Stimulated activated CD8-positive, alpha-beta memory T cell treated with anti-CD3 and anti-CD28 coated beads, Interleukin-7, amount 100 ng/mL, for 4 hours (primary cell): Measurements from ENCODE around the gene FLNA.
"Not testable (repeated sequence)": the region's sequence is repeated elsewhere in the genome, so short reads cannot be mapped to it uniquely, and the experiment has no call there.

Experiments used
- DNase-seq, 2 donors: peaks; one replicate each; pipeline ENCODE4 v3.0.0-alpha.2; 2020; ENCODE audit warnings: low read depth in 2 of 2

Gene FLNA, protein sequence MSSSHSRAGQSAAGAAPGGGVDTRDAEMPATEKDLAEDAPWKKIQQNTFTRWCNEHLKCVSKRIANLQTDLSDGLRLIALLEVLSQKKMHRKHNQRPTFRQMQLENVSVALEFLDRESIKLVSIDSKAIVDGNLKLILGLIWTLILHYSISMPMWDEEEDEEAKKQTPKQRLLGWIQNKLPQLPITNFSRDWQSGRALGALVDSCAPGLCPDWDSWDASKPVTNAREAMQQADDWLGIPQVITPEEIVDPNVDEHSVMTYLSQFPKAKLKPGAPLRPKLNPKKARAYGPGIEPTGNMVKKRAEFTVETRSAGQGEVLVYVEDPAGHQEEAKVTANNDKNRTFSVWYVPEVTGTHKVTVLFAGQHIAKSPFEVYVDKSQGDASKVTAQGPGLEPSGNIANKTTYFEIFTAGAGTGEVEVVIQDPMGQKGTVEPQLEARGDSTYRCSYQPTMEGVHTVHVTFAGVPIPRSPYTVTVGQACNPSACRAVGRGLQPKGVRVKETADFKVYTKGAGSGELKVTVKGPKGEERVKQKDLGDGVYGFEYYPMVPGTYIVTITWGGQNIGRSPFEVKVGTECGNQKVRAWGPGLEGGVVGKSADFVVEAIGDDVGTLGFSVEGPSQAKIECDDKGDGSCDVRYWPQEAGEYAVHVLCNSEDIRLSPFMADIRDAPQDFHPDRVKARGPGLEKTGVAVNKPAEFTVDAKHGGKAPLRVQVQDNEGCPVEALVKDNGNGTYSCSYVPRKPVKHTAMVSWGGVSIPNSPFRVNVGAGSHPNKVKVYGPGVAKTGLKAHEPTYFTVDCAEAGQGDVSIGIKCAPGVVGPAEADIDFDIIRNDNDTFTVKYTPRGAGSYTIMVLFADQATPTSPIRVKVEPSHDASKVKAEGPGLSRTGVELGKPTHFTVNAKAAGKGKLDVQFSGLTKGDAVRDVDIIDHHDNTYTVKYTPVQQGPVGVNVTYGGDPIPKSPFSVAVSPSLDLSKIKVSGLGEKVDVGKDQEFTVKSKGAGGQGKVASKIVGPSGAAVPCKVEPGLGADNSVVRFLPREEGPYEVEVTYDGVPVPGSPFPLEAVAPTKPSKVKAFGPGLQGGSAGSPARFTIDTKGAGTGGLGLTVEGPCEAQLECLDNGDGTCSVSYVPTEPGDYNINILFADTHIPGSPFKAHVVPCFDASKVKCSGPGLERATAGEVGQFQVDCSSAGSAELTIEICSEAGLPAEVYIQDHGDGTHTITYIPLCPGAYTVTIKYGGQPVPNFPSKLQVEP (N-terminal part only)

GRCh38 chrX:154374313-154375155 lies at the start of gene FLNA:
Gene FLNA, minus strand, starts transcription at chrX:154374634. Its CDS starts 3,389 bp downstream, at chrX:154371245.
- DNase-seq, result peak in 1 of 2 donors; percentile 52

GRCh38 chrX:154420402-154420756 lies 45.9 kb upstream of the FLNA start:
- DNase-seq, result no peak

DNA sequence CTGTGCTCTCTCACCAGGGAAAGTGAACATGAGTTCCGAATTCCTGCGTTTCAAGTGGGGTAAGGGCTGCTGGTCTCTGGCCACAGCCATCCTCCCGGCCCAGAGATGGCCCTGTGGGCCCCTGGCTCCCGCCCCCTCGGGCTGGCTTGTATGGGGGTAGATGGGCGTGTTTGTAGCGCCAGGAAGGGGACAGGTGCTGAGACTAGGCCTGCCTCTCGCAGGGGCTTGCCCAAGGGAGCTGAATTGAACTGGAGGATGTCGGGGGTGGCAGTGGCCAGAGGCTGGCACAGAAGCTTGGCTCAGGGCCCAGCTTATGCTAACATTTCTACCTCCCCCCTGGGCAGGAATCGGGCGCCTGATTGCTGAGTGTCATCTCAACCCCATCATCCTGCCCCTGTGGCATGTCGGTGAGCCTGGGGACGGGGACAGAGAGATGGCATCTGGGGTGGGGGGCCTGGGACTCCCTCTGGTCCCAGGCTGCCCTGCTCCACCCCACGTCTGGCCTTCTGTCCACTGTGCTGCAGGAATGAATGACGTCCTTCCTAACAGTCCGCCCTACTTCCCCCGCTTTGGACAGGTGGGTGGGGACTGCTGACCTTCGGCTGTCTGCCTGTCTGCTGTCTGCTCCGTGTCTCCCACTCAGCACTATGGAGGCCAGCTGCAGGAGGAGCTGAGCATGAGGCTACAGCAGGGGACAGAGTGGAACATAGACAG lies 45.4 kb upstream of the FLNA start:
- DNase-seq, result no peak

DNA sequence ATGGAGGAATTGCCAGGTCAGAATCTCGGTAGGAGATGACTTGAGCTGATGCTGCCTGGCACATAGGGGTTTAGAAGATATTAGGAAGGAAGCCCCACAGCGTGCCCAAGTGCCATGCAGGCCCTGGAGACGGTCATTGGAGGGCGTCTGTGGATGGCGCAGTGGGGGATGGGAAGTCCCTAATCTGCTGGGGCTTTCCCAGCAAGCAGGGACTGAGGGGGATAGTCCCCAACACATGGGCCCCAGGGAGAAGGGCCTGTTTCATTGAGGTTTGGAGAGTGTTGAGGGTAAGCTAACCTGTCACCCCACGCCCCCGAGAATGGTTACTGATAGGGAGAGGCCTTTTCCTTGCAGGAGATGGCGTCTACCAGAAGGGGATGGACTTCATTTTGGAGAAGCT lies 44.8 kb upstream of the FLNA start:
- no peak for DNase-seq

GRCh38 chrX:154417157-154417556 lies 42.7 kb upstream of the FLNA start:
- no peak for DNase-seq

DNA sequence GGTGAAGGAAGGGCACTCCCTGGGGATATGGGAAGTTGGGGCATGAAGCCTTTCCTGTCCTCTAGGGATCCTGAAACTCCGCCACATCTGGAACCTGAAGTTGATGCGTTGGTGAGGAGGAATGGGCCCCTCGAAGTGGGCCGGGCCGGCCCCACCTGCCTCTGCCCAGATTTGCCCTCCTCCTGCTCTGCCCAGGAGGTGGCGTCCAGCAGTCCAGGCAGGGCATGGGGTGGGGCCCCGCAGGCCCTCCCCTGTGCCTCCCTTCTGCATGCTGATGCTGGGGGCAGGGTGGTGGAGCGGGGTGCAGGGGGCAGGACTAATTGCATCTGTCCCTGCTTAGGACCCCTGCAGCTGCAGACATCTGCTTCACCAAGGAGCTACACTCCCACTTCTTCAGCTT lies 38.7 kb upstream of the FLNA start:
- DNase-seq, result no peak

DNA sequence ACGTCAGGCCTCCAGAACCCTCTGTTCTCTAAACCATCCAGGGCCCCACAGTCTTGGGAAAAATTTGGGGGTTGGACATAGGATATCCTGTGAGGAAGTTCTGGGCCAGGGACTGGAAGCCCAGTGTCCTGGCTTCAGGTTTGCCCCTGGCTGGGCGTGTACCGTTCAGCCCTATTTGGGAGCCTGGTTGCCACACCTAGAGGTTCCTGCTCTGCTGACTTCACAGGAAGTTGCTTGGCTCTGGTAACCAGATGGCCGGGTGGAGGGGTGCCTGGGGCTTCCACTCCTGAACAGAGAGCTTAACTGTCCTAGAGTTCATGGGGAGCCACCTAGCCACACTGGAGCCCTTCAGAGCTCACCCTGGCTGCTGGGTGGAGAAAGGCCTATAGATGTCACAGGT lies 38.0 kb upstream of the FLNA start:
- no peak for DNase-seq

- DNase-seq, result peak in 1 of 2 donors; percentile 44
These were observed 37.5 kb upstream of the FLNA start for GRCh38 chrX:154411981-154412340.

DNA sequence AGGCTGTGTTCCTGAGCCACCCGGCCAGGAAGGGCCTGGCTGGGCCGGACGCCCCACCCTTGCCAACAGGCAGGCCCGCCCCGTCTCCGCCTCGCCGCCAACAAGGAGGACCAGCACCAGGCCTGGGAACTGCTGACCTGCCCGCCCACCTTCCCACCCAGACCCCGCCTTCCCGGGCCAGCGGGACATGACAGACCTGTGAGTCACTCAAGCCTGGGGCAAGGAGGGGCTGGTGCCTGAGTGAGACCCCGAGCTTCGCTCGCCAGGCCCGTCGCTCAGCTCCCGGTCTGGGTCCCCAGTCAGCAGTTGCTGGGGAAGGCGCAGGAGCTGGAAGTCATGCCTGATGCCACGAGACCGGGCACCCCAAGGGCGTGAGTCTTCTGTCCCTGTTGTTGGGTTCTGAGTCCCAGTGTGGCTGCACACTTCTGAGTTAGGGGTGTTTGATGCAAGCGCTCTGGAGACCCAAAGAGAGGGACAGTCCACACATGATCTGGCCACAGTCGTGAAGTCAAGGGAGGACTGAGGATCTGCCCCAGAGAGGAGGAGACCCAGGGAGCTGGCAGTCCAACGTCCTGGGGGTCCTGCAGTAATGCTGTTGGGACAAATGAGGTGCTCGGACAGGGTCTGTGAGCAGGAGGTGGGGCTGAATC lies 34.9 kb upstream of the FLNA start, which contains the start of gene DNASE1L1:
DNASE1L1 (minus strand) TSS at position 33 of the 650 bp plus-strand sequence. CDS start 3,686 bp downstream, outside the sequence.
- DNase-seq, result peak in 1 of 2 donors; percentile 38

- no peak for DNase-seq
These were observed 34.3 kb upstream of the FLNA start for GRCh38 chrX:154408659-154409221.

DNA sequence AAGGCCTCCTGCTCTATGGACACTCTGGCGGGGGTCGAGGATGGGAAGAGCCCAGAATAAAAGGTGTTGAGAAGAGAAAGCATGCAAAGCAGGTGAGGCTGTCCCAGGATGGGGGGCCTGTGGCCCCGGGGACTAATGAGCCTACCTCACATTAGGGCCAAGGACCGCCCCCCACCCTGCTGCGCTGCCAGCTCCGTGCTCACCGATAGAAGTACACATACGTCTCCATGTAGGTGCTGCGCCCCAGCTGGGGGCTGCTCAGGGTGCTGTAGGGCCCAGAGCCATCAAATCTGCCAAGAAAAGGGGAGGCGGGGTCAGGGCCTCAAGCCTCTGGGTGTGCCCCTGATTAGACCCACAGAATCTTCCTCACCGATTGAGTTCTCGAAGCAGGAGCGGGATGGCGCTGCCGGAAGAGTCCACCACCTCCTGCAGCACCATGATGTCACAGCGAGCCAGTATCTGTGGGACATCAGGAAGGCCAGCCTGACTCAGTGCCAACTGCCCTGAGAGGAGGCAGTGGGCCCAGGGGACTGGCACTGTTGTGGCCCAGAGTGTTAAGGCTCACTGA lies 30.3 kb upstream of the FLNA start:
- no peak for DNase-seq

GRCh38 chrX:154403858-154404257 lies 29.4 kb upstream of the FLNA start:
- no peak for DNase-seq

DNA sequence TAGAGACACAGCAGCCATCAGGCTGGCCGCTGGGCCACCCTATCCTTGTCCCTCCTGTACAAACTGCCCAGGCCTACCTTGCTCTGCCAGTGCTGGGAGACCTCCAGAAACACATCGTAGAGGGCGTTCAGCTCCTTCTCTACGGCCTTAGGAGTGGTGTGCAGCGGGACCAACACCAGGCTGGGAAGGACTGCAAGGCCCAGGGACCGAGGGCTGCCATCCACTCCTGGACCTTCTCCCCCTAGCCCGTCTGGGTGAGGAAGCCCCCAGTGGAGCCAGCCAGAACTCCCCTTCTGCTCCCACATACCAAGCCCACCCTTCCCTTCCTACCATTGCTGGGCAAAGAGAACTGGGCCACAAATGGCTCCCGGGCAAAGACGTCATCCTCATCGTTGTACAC lies 28.8 kb upstream of the FLNA start:
- no peak for DNase-seq

GRCh38 chrX:154402622-154403127 lies 28.2 kb upstream of the FLNA start:
- no peak for DNase-seq

DNA sequence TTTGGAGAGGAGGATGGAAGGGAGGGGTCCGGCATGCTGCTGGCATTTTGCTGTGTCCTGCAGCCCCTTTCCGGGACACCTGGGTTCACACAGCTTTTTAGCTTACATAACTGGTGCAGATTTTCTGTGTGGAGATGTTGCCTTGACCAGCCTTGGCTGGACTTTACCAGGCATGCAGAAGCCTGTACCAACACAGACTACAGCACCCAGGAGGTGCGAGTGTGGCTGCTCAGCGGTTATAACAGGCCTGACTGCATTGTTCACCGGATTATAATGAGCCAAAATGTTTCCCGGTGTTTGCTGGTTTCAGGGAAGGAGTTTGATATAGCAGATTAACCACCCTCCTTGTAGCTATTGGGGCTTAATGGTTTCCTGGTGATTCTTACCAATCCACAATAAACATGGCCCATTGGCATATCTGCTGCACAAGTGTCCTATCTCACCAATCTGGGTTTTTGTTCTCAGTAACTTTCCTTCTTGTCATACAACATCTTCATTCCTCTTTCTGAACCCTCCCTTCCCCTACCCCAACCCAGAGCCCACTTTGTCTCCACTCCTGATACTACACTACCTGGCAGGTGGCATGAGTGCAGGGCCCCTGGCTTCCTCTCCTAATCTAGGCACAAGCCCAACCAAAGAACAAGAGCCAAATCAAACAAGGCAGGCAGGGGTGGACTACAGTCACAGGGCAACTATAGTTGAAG lies 27.6 kb upstream of the FLNA start:
- DNase-seq, result no peak

GRCh38 chrX:154401045-154401799 lies 26.8 kb upstream of the FLNA start:
- no peak for DNase-seq

DNA sequence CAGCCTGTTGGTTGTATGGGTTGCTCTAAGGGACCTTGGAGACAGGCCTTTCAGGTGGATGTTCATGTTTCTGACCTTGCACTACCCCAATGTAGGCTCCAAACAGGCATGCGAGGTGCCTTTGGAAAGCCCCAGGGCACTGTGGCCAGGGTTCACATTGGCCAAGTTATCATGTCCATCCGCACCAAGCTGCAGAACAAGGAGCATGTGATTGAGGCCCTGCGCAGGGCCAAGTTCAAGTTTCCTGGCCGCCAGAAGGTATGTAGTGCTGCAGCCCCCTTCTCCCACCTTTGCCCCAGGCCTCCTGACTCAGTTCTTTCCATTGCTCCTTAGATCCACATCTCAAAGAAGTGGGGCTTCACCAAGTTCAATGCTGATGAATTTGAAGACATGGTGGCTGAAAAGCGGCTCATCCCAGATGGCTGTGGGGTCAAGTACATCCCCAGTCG lies 26.0 kb upstream of the FLNA start:
- DNase-seq, result not testable (repeated sequence)
